HG02840 (cell line): ENCODE data around the gene PARD3.
A peak's percentile ranks its signal among the peaks of the same experiment; 100 is the strongest.

ENCODE experiments used
- ATAC-seq: cut with Tn5 transposase; IDR thresholded peaks from one replicate; pipeline ENCODE4 v1.9.1; 2021; ENCODE audit warnings: mild to moderate bottlenecking, moderate library complexity, moderate number of reproducible peaks; ENCODE audit not compliant: unreplicated experiment, low FRiP score

Gene PARD3

GRCh38 chr10:34558093-34558583 lies 257.0 kb downstream of the PARD3 start:
- ATAC-seq, result no peak

- ATAC-seq, result no peak
Observed at GRCh38 chr10:34557173-34557572, 257.9 kb downstream of the PARD3 start.

GRCh38 chr10:34555653-34556052 lies 259.4 kb downstream of the PARD3 start:
- no peak for ATAC-seq

GRCh38 chr10:34553747-34554146 lies 261.3 kb downstream of the PARD3 start:
- no peak for ATAC-seq

- no peak for ATAC-seq
Observed at GRCh38 chr10:34551295-34551694, 263.8 kb downstream of the PARD3 start.

GRCh38 chr10:34549953-34550352 lies 265.1 kb downstream of the PARD3 start:
- no peak for ATAC-seq

GRCh38 chr10:34549001-34549400 lies 266.1 kb downstream of the PARD3 start:
- ATAC-seq, result no peak

GRCh38 chr10:34548466-34548865 lies 266.6 kb downstream of the PARD3 start:
- no peak for ATAC-seq

GRCh38 chr10:34547695-34548094 lies 267.4 kb downstream of the PARD3 start:
- ATAC-seq, result no peak

- no peak for ATAC-seq
Observed at GRCh38 chr10:34547291-34547690, 267.8 kb downstream of the PARD3 start.

GRCh38 chr10:34544400-34544799 lies 270.7 kb downstream of the PARD3 start:
- ATAC-seq, result no peak

- ATAC-seq, result no peak
Observed at GRCh38 chr10:34543716-34544115, 271.4 kb downstream of the PARD3 start.

GRCh38 chr10:34540492-34540891 lies 274.6 kb downstream of the PARD3 start:
- ATAC-seq, result no peak

GRCh38 chr10:34539533-34540315 lies 275.4 kb downstream of the PARD3 start:
- peak; percentile 43 for ATAC-seq

- ATAC-seq, result no peak
Observed at GRCh38 chr10:34538281-34538829, 276.7 kb downstream of the PARD3 start.

- peak; percentile 64 for ATAC-seq
Observed at GRCh38 chr10:34537629-34538231, 277.4 kb downstream of the PARD3 start.

- no peak for ATAC-seq
Observed at GRCh38 chr10:34535872-34536271, 279.2 kb downstream of the PARD3 start.

GRCh38 chr10:34530778-34531177 lies 284.3 kb downstream of the PARD3 start:
- ATAC-seq, result no peak

- ATAC-seq, result no peak
Observed at GRCh38 chr10:34528320-34528719, 286.8 kb downstream of the PARD3 start.

GRCh38 chr10:34526758-34527730 lies 288.1 kb downstream of the PARD3 start:
- ATAC-seq, result no peak
